Progenitor cell of endocrine pancreas (in vitro differentiated cells): ENCODE measurements around the gene PDCD4. TPM values are rescaled to one million over a fixed set of nuclear protein-coding genes. Genes with fewer than 3 reads are reported as not detected.
A peak's percentile ranks its signal among the peaks of the same experiment; 100 is the strongest.

Source experiments
- DNase-seq: peaks from one replicate; pipeline ENCODE4 v3.0.0; 2021; ENCODE audit warnings: low spot score; ENCODE audit not compliant: unreplicated experiment
- H3K27ac Mint-ChIP-seq: 2 replicates; pipeline ENCODE4 v1.8.0; 2021; ENCODE audit warnings: mild to moderate bottlenecking, moderate library complexity, mixed read lengths
- H3K27me3 Mint-ChIP-seq: 2 replicates; pipeline ENCODE4 v1.8.0; 2021; ENCODE audit warnings: mixed read lengths
- H3K36me3 Mint-ChIP-seq: 2 replicates; pipeline ENCODE4 v1.8.0; 2022; ENCODE audit warnings: mixed read lengths; ENCODE audit not compliant: insufficient read depth
- H3K4me1 Mint-ChIP-seq: 2 replicates; pipeline ENCODE4 v1.8.0; 2021; ENCODE audit warnings: low read depth, mixed read lengths
- H3K4me3 Mint-ChIP-seq: 2 replicates; pipeline ENCODE4 v1.8.0; 2021; ENCODE audit warnings: low read depth, mild to moderate bottlenecking, moderate library complexity, mixed read lengths
- H3K9me3 Mint-ChIP-seq: 2 replicates; pipeline ENCODE4 v1.8.0; 2021; ENCODE audit warnings: low read depth, mixed read lengths
- CTCF ChIP-seq: fragments of 200-600 bp; sonication (generic); IDR thresholded peaks from one replicate; pipeline ENCODE4 v1.5.0; 2021; ENCODE audit warnings: antibody characterized with exemption, mild to moderate bottlenecking; ENCODE audit not compliant: unreplicated experiment
- total RNA-seq: library from RNA; stranded (reverse); gene quantifications from 2 replicates; pipeline ENCODE4 v1.2.1, GENCODE V29; 2021

Gene PDCD4
- total RNA-seq, 1 donor from 2014 or later = 172 TPM

DNA sequence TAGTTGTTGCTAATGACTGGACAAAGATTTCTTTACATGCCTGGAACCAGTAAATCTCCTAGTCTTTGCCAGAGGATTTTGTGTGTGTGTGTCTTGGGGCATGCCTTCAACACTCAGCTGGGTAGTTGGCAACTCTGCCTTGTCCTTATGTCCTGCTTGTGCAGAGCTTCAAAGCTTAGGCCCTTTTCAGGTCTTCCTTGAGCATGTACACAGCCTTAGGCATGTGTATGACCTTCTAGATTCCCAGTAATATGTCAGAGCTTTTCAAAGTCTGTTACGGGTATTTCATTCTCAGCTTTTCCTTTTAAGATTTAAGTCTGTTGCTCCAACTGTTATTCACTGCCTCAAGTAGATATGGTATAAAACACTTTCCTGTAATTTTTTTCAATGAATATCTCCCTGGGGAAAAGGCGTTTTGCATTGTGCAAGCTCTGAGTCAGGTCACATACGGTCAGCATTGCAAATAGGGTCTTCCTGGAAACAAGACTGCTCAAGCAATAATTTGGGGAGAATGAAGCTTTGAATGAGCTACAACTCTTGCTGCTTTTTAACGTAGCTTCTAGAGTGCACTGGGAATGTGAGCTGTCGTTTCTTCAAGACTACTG, 73.2 kb downstream of the PDCD4 start:
- TF ChIP-seq CTCF = no peak
- Mint-ChIP-seq H3K4me1 (peaks cover 20% of the 10 kb centered on the region), H3K27me3 (no peaks in the 10 kb centered on the region), H3K9me3 (peaks cover 17% of the 10 kb centered on the region), H3K36me3 (peaks cover 35% of the 10 kb centered on the region), H3K4me3 (no peak overlapping the region), H3K27ac (no peak overlapping the region)
- no peak for DNase-seq

GRCh38 chr10:110946496-110946895, 74.8 kb downstream of the PDCD4 start:
- Mint-ChIP-seq H3K27ac (peak overlapping the region; percentile 2), H3K36me3 (peaks cover 38% of the 10 kb centered on the region), H3K9me3 (peaks cover 14% of the 10 kb centered on the region)

DNA sequence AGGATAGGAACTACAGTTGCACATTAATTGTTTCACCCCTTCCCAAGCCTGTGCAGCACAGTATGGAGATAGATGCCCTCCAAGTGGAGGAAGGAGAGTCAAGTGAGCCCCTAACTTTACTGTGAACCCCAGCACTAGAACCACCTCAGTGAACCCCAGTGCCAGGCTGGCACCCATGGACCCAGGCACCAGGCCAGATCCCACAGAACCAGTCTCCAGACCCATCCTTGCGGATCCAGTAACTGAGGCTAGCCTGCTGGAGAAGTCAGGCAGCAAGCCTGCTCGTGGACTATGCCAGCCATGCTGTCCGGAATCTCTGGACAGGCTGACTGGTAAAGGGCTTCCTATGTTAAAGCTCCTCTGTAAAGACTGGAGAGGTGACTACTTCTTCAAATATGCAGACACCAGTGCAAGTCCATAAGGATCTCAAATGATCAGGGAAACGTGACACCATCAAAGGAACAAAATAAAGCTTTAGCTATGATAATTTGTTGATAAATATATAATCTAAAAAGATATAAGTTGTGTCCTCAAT, 75.4 kb downstream of the PDCD4 start:
- Mint-ChIP-seq H3K27me3 (no peaks in the 10 kb centered on the region), H3K4me3 (no peak overlapping the region), H3K36me3 (peaks cover 37% of the 10 kb centered on the region), H3K9me3 (peaks cover 14% of the 10 kb centered on the region), H3K27ac (peak overlapping the region; percentile 2), H3K4me1 (peaks cover 20% of the 10 kb centered on the region)
- DNase-seq = no peak
- no peak for TF ChIP-seq CTCF

More at GRCh38 chr10:110946496-110946895, 74.8 kb downstream of the PDCD4 start:
- no peaks in the 10 kb centered on the region for H3K27me3 Mint-ChIP-seq
- H3K4me3 Mint-ChIP-seq = no peak overlapping the region
- no peak for DNase-seq
- H3K4me1 Mint-ChIP-seq = peaks cover 20% of the 10 kb centered on the region
- no peak for TF ChIP-seq CTCF

Other genes starting within 250 kb of the PDCD4 start
- 1.5 and 2.7 TPM in 2 replicates for gene RBM20, start 227.6 kb upstream of the PDCD4 start, total RNA-seq
- 26.8 and 29.9 TPM in 2 replicates for gene BBIP1, start 47.3 kb downstream of the PDCD4 start, total RNA-seq
- gene SHOC2, start 47.7 kb downstream of the PDCD4 start, total RNA-seq = 45.9 and 47.5 TPM in 2 replicates
- 13.1 and 13.6 TPM in 2 replicates for gene ADRA2A, start 205.1 kb downstream of the PDCD4 start, total RNA-seq